HEK293 (cell line): ENCODE data around the gene NEU4.

Experiments used
- CTCF ChIA-PET: fragments of 350-600 bp; formaldehyde crosslinking; extraction: SDS; loops from one replicate; lab custom pipeline; 2021; ENCODE audit warnings: antibody characterized with exemption; lab: Yijun Ruan, JAX
- POLR2A ChIA-PET: fragments of 300-600 bp; formaldehyde crosslinking; extraction: SDS; loops from one replicate; lab custom pipeline; 2020; ENCODE audit warnings: antibody characterized with exemption, inconsistent platforms; lab: Yijun Ruan, JAX
- H3K27ac ChIP-seq: fragments of 200-500 bp; sonication (Bioruptor generic); 2 replicates; pipeline ENCODE4 v1.5.1; 2014; ENCODE audit warnings: low read depth, low read length, control low read depth, inconsistent platforms; ENCODE audit errors: extremely low read depth
- H3K36me3 ChIP-seq, 2 experiments: fragments of 200-500 bp in 1 of 2; sonication (Bioruptor generic) in 1 of 2; 1 replicate in 1 of 2; 2 replicates in 1 of 2; pipeline ENCODE4 v1.5.1; 2014 to 2017; ENCODE audit warnings: inconsistent platforms in 2 of 2, low read length in 2 of 2; ENCODE audit not compliant: control insufficient read depth in 2 of 2, insufficient read depth in 1 of 2
- H3K4me1 ChIP-seq: fragments of 200-500 bp; sonication (Bioruptor generic); 2 replicates; pipeline ENCODE4 v1.5.1; 2014; ENCODE audit warnings: mild to moderate bottlenecking, low read length, inconsistent platforms; ENCODE audit not compliant: control insufficient read depth, insufficient read depth
- H3K4me3 ChIP-seq: 2 replicates; pipeline ENCODE4 v1.5.1; 2011; ENCODE audit warnings: low read depth, mild to moderate bottlenecking, control low read depth, low read length, moderate library complexity
- H3K9me3 ChIP-seq: fragments of 200-500 bp; sonication (Bioruptor generic); 2 replicates; pipeline ENCODE4 v1.5.1; 2014; ENCODE audit warnings: low read depth, low read length, inconsistent platforms; ENCODE audit not compliant: control insufficient read depth, insufficient read depth
- EGR2 ChIP-seq: fragments of 450-650 bp; formaldehyde crosslinking; IDR thresholded peaks from 2 replicates; pipeline ENCODE4 v1.5.1; 2016; ENCODE audit warnings: low read depth, missing biosample characterization, missing genetic modification characterization
- GLIS1 ChIP-seq: fragments of 450-650 bp; formaldehyde crosslinking; IDR thresholded peaks from 2 replicates; pipeline ENCODE4 v1.5.1; 2016; ENCODE audit warnings: missing biosample characterization, missing genetic modification characterization
- HOXA7 ChIP-seq: sonication (generic); formaldehyde crosslinking; IDR thresholded peaks from 2 replicates; pipeline ENCODE4 v1.8.1; 2022; ENCODE audit warnings: missing genetic modification reagents, borderline replicate concordance
- HOXD13 ChIP-seq: sonication (generic); formaldehyde crosslinking; IDR thresholded peaks from 2 replicates; pipeline ENCODE4 v1.8.0; 2022; ENCODE audit warnings: missing genetic modification reagents, borderline replicate concordance
- IKZF3 ChIP-seq: fragments of 450-650 bp; IDR thresholded peaks from 2 replicates; pipeline ENCODE4 v1.5.0; 2018; ENCODE audit warnings: missing biosample characterization, mild to moderate bottlenecking, missing genetic modification characterization, moderate library complexity
- SCRT2 ChIP-seq: fragments of 450-650 bp; formaldehyde crosslinking; IDR thresholded peaks from 2 replicates; pipeline ENCODE4 v1.5.1; 2016; ENCODE audit warnings: missing biosample characterization, missing genetic modification characterization
- ZBTB20 ChIP-seq: fragments of 450-650 bp; formaldehyde crosslinking; IDR thresholded peaks from 2 replicates; pipeline ENCODE4 v1.5.1; 2016; ENCODE audit warnings: missing biosample characterization, missing genetic modification characterization
- ZFHX2 ChIP-seq: fragments of 450-650 bp; formaldehyde crosslinking; conservative IDR thresholded peaks from 2 replicates; pipeline ENCODE4 v1.5.1; 2016; ENCODE audit warnings: missing biosample characterization, missing genetic modification characterization
- ZIC2 ChIP-seq: fragments of 450-650 bp; formaldehyde crosslinking; IDR thresholded peaks from 2 replicates; pipeline ENCODE4 v1.5.1; 2016; ENCODE audit warnings: missing biosample characterization, missing genetic modification characterization
- ZNF112 ChIP-seq: fragments of 450-650 bp; formaldehyde crosslinking; IDR thresholded peaks from 2 replicates; pipeline ENCODE4 v1.5.0; 2017; ENCODE audit warnings: missing biosample characterization, missing genetic modification characterization
- ZNF138 ChIP-seq: fragments of 450-650 bp; formaldehyde crosslinking; IDR thresholded peaks from 2 replicates; pipeline ENCODE4 v1.5.1; 2016; ENCODE audit warnings: missing biosample characterization, missing genetic modification characterization, borderline replicate concordance
- ZNF169 ChIP-seq: fragments of 450-650 bp; formaldehyde crosslinking; IDR thresholded peaks from 2 replicates; pipeline ENCODE4 v1.5.1; 2016; ENCODE audit warnings: missing biosample characterization, missing genetic modification characterization
- ZNF174 ChIP-seq: fragments of 450-650 bp; formaldehyde crosslinking; IDR thresholded peaks from 2 replicates; pipeline ENCODE4 v1.5.0; 2017; ENCODE audit warnings: missing biosample characterization, mild to moderate bottlenecking, missing genetic modification characterization
- ZNF248 ChIP-seq: fragments of 450-650 bp; formaldehyde crosslinking; IDR thresholded peaks from 2 replicates; pipeline ENCODE4 v1.5.1; 2017; ENCODE audit warnings: missing biosample characterization, missing genetic modification characterization
- ZNF26 ChIP-seq: fragments of 450-650 bp; formaldehyde crosslinking; IDR thresholded peaks from 2 replicates; pipeline ENCODE4 v1.5.1; 2016; ENCODE audit warnings: missing biosample characterization, missing genetic modification characterization
- ZNF350 ChIP-seq: fragments of 450-650 bp; formaldehyde crosslinking; IDR thresholded peaks from 2 replicates; pipeline ENCODE4 v1.5.0; 2017; ENCODE audit warnings: missing biosample characterization, mild to moderate bottlenecking, missing genetic modification characterization
- ZNF362 ChIP-seq: fragments of 450-650 bp; formaldehyde crosslinking; IDR thresholded peaks from 2 replicates; pipeline ENCODE4 v1.5.1; 2016; ENCODE audit warnings: missing biosample characterization, missing genetic modification characterization
- ZNF426 ChIP-seq: fragments of 450-650 bp; formaldehyde crosslinking; IDR thresholded peaks from 2 replicates; pipeline ENCODE4 v1.5.1; 2017; ENCODE audit warnings: missing biosample characterization, missing genetic modification characterization, mild to moderate bottlenecking, inconsistent platforms, moderate library complexity
- ZNF501 ChIP-seq: fragments of 450-650 bp; formaldehyde crosslinking; IDR thresholded peaks from 2 replicates; pipeline ENCODE4 v1.5.1; 2016; ENCODE audit warnings: missing biosample characterization, missing genetic modification characterization
- ZNF510 ChIP-seq: fragments of 450-650 bp; formaldehyde crosslinking; IDR thresholded peaks from 2 replicates; pipeline ENCODE4 v1.5.1; 2018; ENCODE audit warnings: mild to moderate bottlenecking, missing genetic modification characterization, missing biosample characterization; ENCODE audit not compliant: insufficient replicate concordance
- ZNF571 ChIP-seq: fragments of 450-650 bp; formaldehyde crosslinking; IDR thresholded peaks from 2 replicates; pipeline ENCODE4 v1.5.0; 2017; ENCODE audit warnings: missing biosample characterization, missing genetic modification characterization
- ZNF596 ChIP-seq: fragments of 450-650 bp; IDR thresholded peaks from 2 replicates; pipeline ENCODE4 v1.5.0; 2018; ENCODE audit warnings: missing biosample characterization, mild to moderate bottlenecking, missing genetic modification characterization, moderate library complexity
- ZNF664 ChIP-seq: fragments of 450-650 bp; formaldehyde crosslinking; IDR thresholded peaks from 2 replicates; pipeline ENCODE4 v1.5.1; 2016; ENCODE audit warnings: missing biosample characterization, missing genetic modification characterization
- ZNF843 ChIP-seq: fragments of 450-650 bp; formaldehyde crosslinking; IDR thresholded peaks from 2 replicates; pipeline ENCODE4 v1.5.1; 2016; ENCODE audit warnings: missing biosample characterization, missing genetic modification characterization
- ZSCAN4 ChIP-seq: fragments of 450-650 bp; formaldehyde crosslinking; IDR thresholded peaks from 2 replicates; pipeline ENCODE4 v1.5.1; 2017; ENCODE audit warnings: missing biosample characterization, missing genetic modification characterization
- TF ChIP-seq, protein P1 (sequence below): fragments of 450-650 bp; formaldehyde crosslinking; IDR thresholded peaks from 2 replicates; pipeline ENCODE4 v1.5.1; 2016; ENCODE audit warnings: missing biosample characterization, missing genetic modification characterization, borderline replicate concordance
- TF ChIP-seq, protein P2 (sequence below): fragments of 450-650 bp; formaldehyde crosslinking; IDR thresholded peaks from 2 replicates; pipeline ENCODE4 v1.5.0; 2017; ENCODE audit warnings: missing biosample characterization, missing genetic modification characterization, borderline replicate concordance
- TF ChIP-seq, protein P3 (sequence below): fragments of 450-650 bp; formaldehyde crosslinking; IDR thresholded peaks from 2 replicates; pipeline ENCODE4 v1.5.1; 2016; ENCODE audit warnings: missing biosample characterization, missing genetic modification characterization

The NEU4 gene

DNA sequence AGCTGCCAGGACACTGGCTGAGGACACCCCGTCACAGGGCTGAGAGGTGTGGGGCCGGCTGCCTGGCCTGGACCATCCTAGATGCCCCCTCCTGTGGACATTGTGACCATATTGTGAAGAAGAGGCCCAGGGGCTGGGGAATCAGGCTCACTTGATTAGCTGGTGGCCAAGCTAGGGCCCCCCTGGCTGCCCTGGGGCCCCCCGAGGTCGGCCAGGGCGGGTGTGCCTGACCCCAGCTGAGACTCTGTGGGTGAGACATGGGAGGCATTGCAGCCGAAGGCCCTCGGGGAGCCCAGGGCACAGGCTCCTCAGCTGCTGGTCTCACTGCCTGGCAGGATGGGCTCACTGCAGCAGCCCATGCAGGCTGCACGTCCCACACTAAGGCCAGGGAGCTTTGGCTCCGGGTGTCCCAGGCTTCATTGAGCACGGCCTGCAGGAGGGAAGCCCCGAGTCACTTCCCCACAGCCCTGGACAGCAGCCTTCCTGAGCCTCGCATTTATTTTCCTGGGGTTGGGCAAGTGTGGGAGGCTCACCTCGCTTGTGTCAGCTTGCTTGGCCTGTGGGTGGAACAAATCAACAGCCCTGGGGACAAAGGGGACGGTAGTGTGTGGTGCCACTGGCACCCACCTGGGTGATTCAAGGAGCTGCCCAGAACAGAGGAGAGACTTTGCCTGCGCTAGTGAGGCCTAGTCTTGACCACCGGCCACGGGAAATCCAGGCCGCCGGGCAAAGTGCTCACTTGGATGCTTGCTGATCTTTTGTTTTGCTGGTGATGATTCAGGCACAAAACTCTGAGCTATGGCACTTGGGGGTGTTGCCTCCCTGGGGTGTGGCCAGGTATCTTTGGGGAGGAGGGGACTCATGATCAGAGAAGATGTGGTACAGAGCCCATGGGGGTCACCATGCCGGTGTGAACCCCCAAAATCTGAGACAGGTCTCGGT is 31.0 kb upstream of the NEU4 start:
- Histone ChIP-seq H3K36me3 (no peaks in the 10 kb centered on the region), H3K9me3 (no peaks in the 10 kb centered on the region), H3K4me1 (no peaks in the 10 kb centered on the region), H3K4me3 (no peak overlapping the region), H3K27ac (no peak overlapping the region)
- ChIA-PET CTCF (no interaction called here), POLR2A (no interaction called here)
- peak; percentile 67 for TF ChIP-seq EGR2 (tag by site-specific recombination)
- TF ChIP-seq ZNF174, result no peak
- no peak for TF ChIP-seq SCRT2 (tag by site-specific recombination)
- no peak for TF ChIP-seq ZNF138
- TF ChIP-seq ZNF596 (tag by site-specific recombination), result no peak
- TF ChIP-seq, protein P1, sequence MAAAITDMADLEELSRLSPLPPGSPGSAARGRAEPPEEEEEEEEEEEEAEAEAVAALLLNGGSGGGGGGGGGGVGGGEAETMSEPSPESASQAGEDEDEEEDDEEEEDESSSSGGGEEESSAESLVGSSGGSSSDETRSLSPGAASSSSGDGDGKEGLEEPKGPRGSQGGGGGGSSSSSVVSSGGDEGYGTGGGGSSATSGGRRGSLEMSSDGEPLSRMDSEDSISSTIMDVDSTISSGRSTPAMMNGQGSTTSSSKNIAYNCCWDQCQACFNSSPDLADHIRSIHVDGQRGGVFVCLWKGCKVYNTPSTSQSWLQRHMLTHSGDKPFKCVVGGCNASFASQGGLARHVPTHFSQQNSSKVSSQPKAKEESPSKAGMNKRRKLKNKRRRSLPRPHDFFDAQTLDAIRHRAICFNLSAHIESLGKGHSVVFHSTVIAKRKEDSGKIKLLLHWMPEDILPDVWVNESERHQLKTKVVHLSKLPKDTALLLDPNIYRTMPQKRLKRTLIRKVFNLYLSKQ, result no peak
- TF ChIP-seq, protein P2, sequence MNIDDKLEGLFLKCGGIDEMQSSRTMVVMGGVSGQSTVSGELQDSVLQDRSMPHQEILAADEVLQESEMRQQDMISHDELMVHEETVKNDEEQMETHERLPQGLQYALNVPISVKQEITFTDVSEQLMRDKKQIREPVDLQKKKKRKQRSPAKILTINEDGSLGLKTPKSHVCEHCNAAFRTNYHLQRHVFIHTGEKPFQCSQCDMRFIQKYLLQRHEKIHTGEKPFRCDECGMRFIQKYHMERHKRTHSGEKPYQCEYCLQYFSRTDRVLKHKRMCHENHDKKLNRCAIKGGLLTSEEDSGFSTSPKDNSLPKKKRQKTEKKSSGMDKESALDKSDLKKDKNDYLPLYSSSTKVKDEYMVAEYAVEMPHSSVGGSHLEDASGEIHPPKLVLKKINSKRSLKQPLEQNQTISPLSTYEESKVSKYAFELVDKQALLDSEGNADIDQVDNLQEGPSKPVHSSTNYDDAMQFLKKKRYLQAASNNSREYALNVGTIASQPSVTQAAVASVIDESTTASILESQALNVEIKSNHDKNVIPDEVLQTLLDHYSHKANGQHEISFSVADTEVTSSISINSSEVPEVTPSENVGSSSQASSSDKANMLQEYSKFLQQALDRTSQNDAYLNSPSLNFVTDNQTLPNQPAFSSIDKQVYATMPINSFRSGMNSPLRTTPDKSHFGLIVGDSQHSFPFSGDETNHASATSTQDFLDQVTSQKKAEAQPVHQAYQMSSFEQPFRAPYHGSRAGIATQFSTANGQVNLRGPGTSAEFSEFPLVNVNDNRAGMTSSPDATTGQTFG, result no peak
- TF ChIP-seq ZNF248 (tag by site-specific recombination), result no peak
- TF ChIP-seq ZNF571 (tag by site-specific recombination), result no peak
- TF ChIP-seq IKZF3, result no peak
- TF ChIP-seq ZNF350 (tag by site-specific recombination), result no peak
- TF ChIP-seq ZNF510 (tag by site-specific recombination), result no peak
- TF ChIP-seq ZNF426 (tag by site-specific recombination), result no peak
- no peak for TF ChIP-seq ZNF664 (tag by site-specific recombination)
- TF ChIP-seq ZNF501, result no peak
- TF ChIP-seq HOXA7 (CRISPR knock-in tag), result no peak
- TF ChIP-seq HOXD13, result no peak
- no peak for TF ChIP-seq ZNF169 (tag by site-specific recombination)
- TF ChIP-seq ZIC2 (tag by site-specific recombination), result peak; percentile 22; the same call in 1 of the 2 replicates
- no peak for TF ChIP-seq ZNF26 (tag by site-specific recombination)
- no peak for TF ChIP-seq ZNF843 (tag by site-specific recombination)
- TF ChIP-seq, protein P3, sequence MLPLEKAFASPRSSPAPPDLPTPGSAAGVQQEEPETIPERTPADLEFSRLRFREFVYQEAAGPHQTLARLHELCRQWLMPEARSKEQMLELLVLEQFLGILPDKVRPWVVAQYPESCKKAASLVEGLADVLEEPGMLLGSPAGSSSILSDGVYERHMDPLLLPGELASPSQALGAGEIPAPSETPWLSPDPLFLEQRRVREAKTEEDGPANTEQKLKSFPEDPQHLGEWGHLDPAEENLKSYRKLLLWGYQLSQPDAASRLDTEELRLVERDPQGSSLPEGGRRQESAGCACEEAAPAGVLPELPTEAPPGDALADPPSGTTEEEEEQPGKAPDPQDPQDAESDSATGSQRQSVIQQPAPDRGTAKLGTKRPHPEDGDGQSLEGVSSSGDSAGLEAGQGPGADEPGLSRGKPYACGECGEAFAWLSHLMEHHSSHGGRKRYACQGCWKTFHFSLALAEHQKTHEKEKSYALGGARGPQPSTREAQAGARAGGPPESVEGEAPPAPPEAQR (tag by site-specific recombination), result no peak
- TF ChIP-seq ZNF362, result no peak
- no peak for TF ChIP-seq ZNF112 (tag by site-specific recombination)
- no peak for TF ChIP-seq ZBTB20 (tag by site-specific recombination)
- TF ChIP-seq ZFHX2 (tag by site-specific recombination), result peak; percentile 62
- no peak for TF ChIP-seq ZSCAN4 (tag by site-specific recombination)
- 0 out of 2 replicates have a peak, but pooled peaks have one; percentile 18 for TF ChIP-seq GLIS1 (tag by site-specific recombination)
